Natural killer cell (primary cell): ENCODE data around the gene HERC3. TPM values are rescaled to one million over a fixed set of nuclear protein-coding genes. Genes with fewer than 3 reads are reported as not detected.

Experiments used
- ATAC-seq, 3 donors: fragments of 150-1000 bp in 2 of 3; fragments of 200-7000 bp in 1 of 3; cut with Tn5 transposase; 1 replicate in 1 of 3; 2 replicates in 2 of 3; pipeline ENCODE4 v1.10.0; 2021; ENCODE audit warnings: mild to moderate bottlenecking in 2 of 3, moderate library complexity in 2 of 3
- DNase-seq, 2 donors: peaks; one replicate each; pipeline versions ENCODE4 v3.0.0 to v3.0.0-alpha.2; 2013 to 2021; ENCODE audit warnings: mixed read lengths in 1 of 2
- H3K27ac ChIP-seq: one replicate; pipeline ENCODE4 v1.5.1; 2013; ENCODE audit warnings: mild to moderate bottlenecking, low read length
- H3K27me3 ChIP-seq: one replicate; pipeline ENCODE4 v1.6.1; 2013; ENCODE audit warnings: low read length; ENCODE audit not compliant: control insufficient read depth, insufficient read depth
- H3K36me3 ChIP-seq: one replicate; pipeline ENCODE4 v1.6.1; 2013; ENCODE audit warnings: low read length; ENCODE audit not compliant: control insufficient read depth, insufficient read depth
- H3K4me1 ChIP-seq: one replicate; pipeline ENCODE4 v1.6.1; 2013; ENCODE audit warnings: low read length; ENCODE audit not compliant: control insufficient read depth, insufficient read depth
- H3K4me3 ChIP-seq: one replicate; pipeline ENCODE4 v1.5.1; 2013; ENCODE audit warnings: low read length
- H3K9me3 ChIP-seq: one replicate; pipeline ENCODE4 v1.6.1; 2013; ENCODE audit warnings: low read length; ENCODE audit not compliant: control insufficient read depth, insufficient read depth
- H3K27ac Mint-ChIP-seq, 2 donors: one replicate each; pipeline ENCODE4 v1.8.0; 2022; ENCODE audit warnings: mild to moderate bottlenecking in 2 of 2, mixed read lengths in 2 of 2, moderate library complexity in 1 of 2
- H3K27me3 Mint-ChIP-seq, 2 donors: one replicate each; pipeline ENCODE4 v1.8.0; 2022; ENCODE audit warnings: low read depth in 2 of 2, mixed read lengths in 2 of 2
- H3K36me3 Mint-ChIP-seq: one replicate; pipeline ENCODE4 v1.8.0; 2022; ENCODE audit warnings: mixed read lengths
- H3K4me1 Mint-ChIP-seq, 2 donors: one replicate each; pipeline ENCODE4 v1.8.0; 2022; ENCODE audit warnings: mixed read lengths in 2 of 2
- H3K4me3 Mint-ChIP-seq: one replicate; pipeline ENCODE4 v1.8.0; 2022; ENCODE audit warnings: mild to moderate bottlenecking, moderate library complexity, mixed read lengths
- H3K9me3 Mint-ChIP-seq, 2 donors: one replicate each; pipeline ENCODE4 v1.8.0; 2022; ENCODE audit warnings: mixed read lengths in 2 of 2
- CTCF ChIP-seq: fragments of 200-600 bp; IDR thresholded peaks from one replicate; pipeline ENCODE4 v1.8.0; 2022; ENCODE audit warnings: antibody characterized with exemption
- WGBS: methylation state at CpG from one replicate; pipeline ENCODE4 v1.1.7; 2013; ENCODE audit warnings: missing lambda C conversion rate; ENCODE audit not compliant: insufficient coverage; 5-methylcytosine and 5-hydroxymethylcytosine counted together
- intact Hi-C: fragments of 100-400 bp; cut with micrococcal nuclease; formaldehyde crosslinking; loops from one replicate; pipeline ENCODE4 v1.14.2; 2022
- total RNA-seq, 4 donors: library from RNA; stranded (reverse); fragments of 120-200 nt in 1 of 4; gene quantifications; one replicate each; pipeline versions ENCODE4 v1.2.3 to v1.2.4, GENCODE V29; 2013 to 2022

Gene HERC3
- total RNA-seq, 3 donors from 2014 or later (not counting 1 experiment from before 2014, with no cell fraction given), result 59.1 to 85.0 (median 61.9) TPM

- Mint-ChIP-seq H3K27me3 (no peaks in the 10 kb centered on the region), H3K36me3 (peaks cover 18% of the 10 kb centered on the region), H3K9me3 (no peaks in the 10 kb centered on the region), H3K4me3 (no peak overlapping the region), H3K4me1 (peaks cover 0 to 5% of the 10 kb centered on the region in 2 donors), H3K27ac (no peak overlapping the region)
- WGBS, result 96% methylated on average over 2 of the region's 2 CpGs
- H3K9me3 ChIP-seq, result no peaks in the 10 kb centered on the region
- no peak for TF ChIP-seq CTCF
- H3K4me1 ChIP-seq, result no peaks in the 10 kb centered on the region
- H3K4me3 ChIP-seq, result no peak overlapping the region
- DNase-seq (no peak), ATAC-seq (no peak)
- H3K36me3 ChIP-seq, result peaks cover 39% of the 10 kb centered on the region
- H3K27ac ChIP-seq, result no peak overlapping the region
- H3K27me3 ChIP-seq, result no peaks in the 10 kb centered on the region
- intact Hi-C loops, result no loop called here
These were observed 69.5 kb downstream of the HERC3 start for GRCh38 chr4:88661739-88662138.

GRCh38 chr4:88672987-88673386 is 80.7 kb downstream of the HERC3 start:
- H3K4me3 Mint-ChIP-seq, result no peak overlapping the region
- peaks cover 36% of the 10 kb centered on the region for H3K36me3 ChIP-seq
- no peaks in the 10 kb centered on the region for H3K27me3 ChIP-seq
- H3K9me3 Mint-ChIP-seq, result no peaks in the 10 kb centered on the region
- TF ChIP-seq CTCF, result peak; percentile 43
- DNase-seq (peak in 1 of 2 donors; percentile 55), ATAC-seq (peak; percentile 57 to 66 (median 59))
- H3K4me3 ChIP-seq, result no peak overlapping the region
- intact Hi-C loops, result loop anchor here (2.0 kb wide), 1 partner anchor 352 kb away; no protein-coding TSS in a partner anchor
- no peaks in the 10 kb centered on the region for H3K27me3 Mint-ChIP-seq
- H3K9me3 ChIP-seq, result no peaks in the 10 kb centered on the region
- H3K27ac Mint-ChIP-seq, result no peak overlapping the region
- WGBS, result 76% methylated on average over 5 of the region's 5 CpGs
- H3K27ac ChIP-seq, result no peak overlapping the region
- peaks cover 16% of the 10 kb centered on the region for H3K36me3 Mint-ChIP-seq
- no peaks in the 10 kb centered on the region for H3K4me1 ChIP-seq
- H3K4me1 Mint-ChIP-seq, result peaks cover 4 to 5% of the 10 kb centered on the region in 2 donors

- Mint-ChIP-seq H3K4me1 (peaks cover 4 to 5% of the 10 kb centered on the region in 2 donors), H3K36me3 (peaks cover 25% of the 10 kb centered on the region), H3K4me3 (no peak overlapping the region), H3K27me3 (no peaks in the 10 kb centered on the region), H3K9me3 (no peaks in the 10 kb centered on the region), H3K27ac (no peak overlapping the region)
- TF ChIP-seq CTCF, result no peak
- no peaks in the 10 kb centered on the region for H3K4me1 ChIP-seq
- 95% methylated on average over 1 of the region's 2 CpGs for WGBS
- no peak for DNase-seq
- ATAC-seq, result no peak
- no peaks in the 10 kb centered on the region for H3K9me3 ChIP-seq
- intact Hi-C loops, result loop anchor here (2.0 kb wide), 1 partner anchor 351 kb away; no protein-coding TSS in a partner anchor
- H3K4me3 ChIP-seq, result no peak overlapping the region
- H3K36me3 ChIP-seq, result peaks cover 42% of the 10 kb centered on the region
- no peaks in the 10 kb centered on the region for H3K27me3 ChIP-seq
- H3K27ac ChIP-seq, result no peak overlapping the region
These were observed 81.6 kb downstream of the HERC3 start for GRCh38 chr4:88673886-88674285.

- no peaks in the 10 kb centered on the region for H3K27me3 Mint-ChIP-seq
- peak overlapping the region in 1 of 2 donors; percentile 18 for H3K27ac Mint-ChIP-seq
These were observed 82.3 kb downstream of the HERC3 start for GRCh38 chr4:88674565-88674964.

More at GRCh38 chr4:88674565-88674964, 82.3 kb downstream of the HERC3 start:
- Mint-ChIP-seq H3K4me3 (no peak overlapping the region), H3K4me1 (peaks cover 4 to 5% of the 10 kb centered on the region in 2 donors), H3K9me3 (no peaks in the 10 kb centered on the region), H3K36me3 (peaks cover 28% of the 10 kb centered on the region)
- DNase-seq, result no peak
- Histone ChIP-seq H3K4me1 (no peaks in the 10 kb centered on the region), H3K27ac (no peak overlapping the region), H3K4me3 (no peak overlapping the region), H3K36me3 (peaks cover 44% of the 10 kb centered on the region), H3K27me3 (no peaks in the 10 kb centered on the region), H3K9me3 (no peaks in the 10 kb centered on the region)
- ATAC-seq, result no peak
- no peak for TF ChIP-seq CTCF
- intact Hi-C loops, result no loop called here
